SKM-1 treated with dmso at 0.1 percent for 144 hours (cell line): ENCODE results near the gene ST3GAL4.
"Not testable (repeated sequence)": the region's sequence is repeated elsewhere in the genome, so short reads cannot be mapped to it uniquely, and the experiment has no call there.

Experiments
- DNase-seq: peaks from one replicate; lab custom pipeline; 2025; ENCODE audit not compliant: unreplicated experiment; lab: John Stamatoyannopoulos, UW

ST3GAL4 gene, protein sequence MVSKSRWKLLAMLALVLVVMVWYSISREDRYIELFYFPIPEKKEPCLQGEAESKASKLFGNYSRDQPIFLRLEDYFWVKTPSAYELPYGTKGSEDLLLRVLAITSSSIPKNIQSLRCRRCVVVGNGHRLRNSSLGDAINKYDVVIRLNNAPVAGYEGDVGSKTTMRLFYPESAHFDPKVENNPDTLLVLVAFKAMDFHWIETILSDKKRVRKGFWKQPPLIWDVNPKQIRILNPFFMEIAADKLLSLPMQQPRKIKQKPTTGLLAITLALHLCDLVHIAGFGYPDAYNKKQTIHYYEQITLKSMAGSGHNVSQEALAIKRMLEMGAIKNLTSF

DNA sequence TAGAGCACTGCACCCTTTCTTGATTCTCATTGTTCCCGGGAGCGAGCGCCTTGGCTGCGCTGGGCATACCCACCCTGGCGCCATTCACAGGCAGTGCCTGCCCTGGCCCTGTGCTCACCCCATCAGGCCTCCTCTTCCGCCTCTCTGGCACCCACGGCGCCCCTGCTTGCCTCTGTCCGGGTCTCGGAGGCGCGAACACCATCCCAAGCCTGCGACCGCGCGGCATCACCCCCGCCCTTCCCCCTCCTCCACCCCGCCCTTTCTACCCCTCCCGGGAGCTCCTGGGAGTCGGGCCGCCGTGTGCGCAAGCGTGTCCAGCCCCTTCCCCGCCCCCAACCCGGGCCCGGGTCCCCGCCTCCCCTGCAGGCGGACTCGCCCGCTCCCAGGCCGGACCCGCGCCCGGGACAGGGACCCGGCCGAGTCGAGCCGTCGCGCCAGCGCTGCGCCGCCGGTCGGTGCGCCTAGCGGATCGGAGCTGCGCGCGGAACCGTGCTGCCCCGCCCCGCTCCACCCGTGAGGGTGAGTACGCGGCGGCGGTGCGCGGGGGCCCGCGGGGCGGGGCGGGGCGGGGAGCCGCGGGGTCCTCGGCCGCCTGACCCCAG, at the start of gene ST3GAL4:
TSS of gene ST3GAL4 (plus strand) at position 363 of the 602 bp plus-strand sequence. CDS start 50,470 bp downstream, outside the sequence.
- DNase-seq = peak; percentile 63

DNA sequence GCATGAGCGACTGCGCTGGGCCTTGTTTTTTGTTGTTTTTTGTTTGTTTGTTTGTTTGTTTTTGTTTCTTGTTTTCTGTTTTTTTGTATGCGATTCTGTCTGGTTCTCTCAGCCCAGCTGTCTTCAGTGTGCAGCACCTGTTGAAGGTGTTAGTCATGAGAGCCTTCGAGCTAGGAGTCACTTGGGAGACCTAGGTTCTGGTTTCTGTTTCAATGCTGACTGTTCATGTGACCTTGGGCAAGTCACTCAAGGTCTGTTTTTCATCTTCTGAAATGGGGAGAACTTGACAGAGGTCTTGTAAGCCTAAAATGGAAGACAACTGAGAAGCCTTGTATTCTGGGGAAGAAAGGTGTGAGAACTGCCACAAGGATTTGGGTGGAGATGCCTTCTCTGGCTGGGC, 49.8 kb upstream of the ST3GAL4 start:
- DNase-seq = no peak

DNA sequence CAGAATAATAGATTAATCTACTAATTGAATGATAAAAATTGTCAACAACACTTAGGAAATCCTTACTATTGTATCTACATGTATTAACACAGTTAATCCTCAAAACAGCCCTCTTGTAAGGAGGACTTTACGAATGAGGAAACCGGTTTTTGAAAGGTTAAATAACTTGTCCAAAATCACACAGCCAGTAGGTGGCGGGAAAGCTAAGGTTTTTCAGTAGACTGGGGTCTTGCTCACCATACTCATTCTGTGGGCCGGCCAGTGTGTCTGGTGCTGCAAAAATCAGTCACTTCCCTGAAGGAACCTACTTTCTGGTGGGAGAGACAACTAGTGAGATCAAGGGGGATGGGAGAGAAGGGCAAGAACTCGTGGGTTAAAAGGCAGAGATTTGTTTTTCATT, 47.8 kb upstream of the ST3GAL4 start:
- peak; percentile 18 for DNase-seq

DNA sequence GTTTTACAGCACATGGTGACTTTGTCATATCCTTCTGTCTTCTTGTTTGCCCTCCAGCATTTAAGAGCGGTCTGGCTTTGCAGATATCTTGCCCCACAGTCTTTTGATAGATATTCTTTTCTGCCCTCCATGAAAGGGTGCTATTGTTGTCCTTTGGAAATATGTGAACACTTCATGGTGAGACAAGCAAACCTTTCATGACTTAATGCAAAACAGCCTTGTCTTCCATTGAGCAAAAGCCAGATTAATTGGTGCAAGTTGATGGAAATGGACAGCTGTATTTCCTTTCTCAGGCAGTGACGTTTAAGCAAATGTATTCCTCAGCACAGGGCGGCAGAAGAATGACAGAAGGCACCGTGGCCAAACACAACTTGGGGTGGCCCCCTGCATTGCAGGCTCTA, 47.2 kb upstream of the ST3GAL4 start:
- no peak for DNase-seq

DNA sequence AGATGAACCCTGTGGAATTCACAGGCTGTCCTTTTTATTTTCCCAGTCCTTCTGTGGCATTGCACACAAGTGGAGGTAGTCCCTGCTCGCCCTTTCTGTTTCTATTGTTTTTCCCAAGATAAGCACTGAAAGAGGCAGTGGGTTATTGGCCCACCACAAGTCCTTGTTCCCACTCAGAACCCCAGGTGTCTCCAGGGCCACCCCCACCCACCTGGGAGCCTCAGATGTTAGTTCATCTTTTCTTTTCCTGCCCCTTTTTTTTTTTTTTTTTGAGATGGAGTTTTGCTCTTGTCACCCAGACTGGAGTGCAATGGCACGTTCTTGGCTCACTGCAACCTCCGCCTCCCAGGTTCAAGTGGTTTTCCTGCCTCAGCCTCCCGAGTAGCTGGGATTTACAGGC, 46.7 kb upstream of the ST3GAL4 start:
- not testable (repeated sequence) for DNase-seq

DNA sequence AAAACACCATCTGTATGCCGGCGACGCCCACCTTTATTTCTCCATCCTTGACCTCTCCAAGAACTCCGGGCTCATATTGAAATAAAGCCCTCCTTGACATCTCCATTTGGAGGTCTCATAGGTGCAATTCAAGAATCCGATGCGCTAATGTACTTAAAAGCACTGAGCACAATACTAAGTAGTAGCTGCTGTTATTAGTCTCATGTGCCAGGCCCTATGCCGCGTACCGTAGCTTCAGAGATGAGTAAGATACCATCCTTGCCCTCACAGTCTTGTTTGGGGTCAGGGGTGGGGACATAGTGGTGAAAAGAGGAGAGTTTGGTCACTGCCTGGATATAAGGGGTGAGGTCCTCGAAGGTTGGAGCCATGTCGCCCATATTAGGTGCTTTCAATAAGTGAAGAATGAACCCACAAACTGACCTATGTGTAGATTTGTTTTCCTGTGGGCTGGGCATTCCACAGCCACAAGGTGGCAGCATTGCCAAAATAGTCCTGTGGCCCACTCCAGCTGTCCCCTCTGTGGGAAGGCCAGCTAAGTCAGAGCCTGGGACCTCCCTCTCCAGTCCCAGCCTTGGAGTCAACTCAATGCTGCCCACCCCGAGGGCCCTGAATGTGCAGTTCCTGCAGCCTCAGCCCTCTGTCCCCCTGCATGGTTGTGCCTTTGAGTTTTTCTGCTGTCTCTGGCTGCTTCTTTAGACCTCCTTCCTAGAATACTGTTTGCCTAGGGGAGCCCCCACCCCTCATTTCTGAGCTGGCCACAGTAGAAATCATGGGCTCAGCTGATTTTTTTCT, 45.1 kb upstream of the ST3GAL4 start:
- DNase-seq = peak; percentile 32

DNA sequence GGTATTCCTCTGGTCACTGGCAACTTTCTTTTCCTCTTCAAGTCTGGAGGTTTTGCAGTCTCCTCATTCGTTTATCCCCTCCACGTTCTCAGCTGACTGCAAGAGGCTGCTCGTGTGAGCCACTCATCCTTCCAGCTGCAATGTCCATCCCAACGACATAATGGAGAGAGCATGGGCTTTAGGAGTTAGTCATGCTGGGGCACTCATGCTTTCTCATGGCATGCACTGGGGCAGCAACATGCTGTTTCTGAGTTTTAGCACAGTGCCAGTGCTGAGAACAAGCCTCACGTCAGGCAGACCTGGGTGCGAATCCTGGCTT, 44.5 kb upstream of the ST3GAL4 start:
- DNase-seq = no peak

DNA sequence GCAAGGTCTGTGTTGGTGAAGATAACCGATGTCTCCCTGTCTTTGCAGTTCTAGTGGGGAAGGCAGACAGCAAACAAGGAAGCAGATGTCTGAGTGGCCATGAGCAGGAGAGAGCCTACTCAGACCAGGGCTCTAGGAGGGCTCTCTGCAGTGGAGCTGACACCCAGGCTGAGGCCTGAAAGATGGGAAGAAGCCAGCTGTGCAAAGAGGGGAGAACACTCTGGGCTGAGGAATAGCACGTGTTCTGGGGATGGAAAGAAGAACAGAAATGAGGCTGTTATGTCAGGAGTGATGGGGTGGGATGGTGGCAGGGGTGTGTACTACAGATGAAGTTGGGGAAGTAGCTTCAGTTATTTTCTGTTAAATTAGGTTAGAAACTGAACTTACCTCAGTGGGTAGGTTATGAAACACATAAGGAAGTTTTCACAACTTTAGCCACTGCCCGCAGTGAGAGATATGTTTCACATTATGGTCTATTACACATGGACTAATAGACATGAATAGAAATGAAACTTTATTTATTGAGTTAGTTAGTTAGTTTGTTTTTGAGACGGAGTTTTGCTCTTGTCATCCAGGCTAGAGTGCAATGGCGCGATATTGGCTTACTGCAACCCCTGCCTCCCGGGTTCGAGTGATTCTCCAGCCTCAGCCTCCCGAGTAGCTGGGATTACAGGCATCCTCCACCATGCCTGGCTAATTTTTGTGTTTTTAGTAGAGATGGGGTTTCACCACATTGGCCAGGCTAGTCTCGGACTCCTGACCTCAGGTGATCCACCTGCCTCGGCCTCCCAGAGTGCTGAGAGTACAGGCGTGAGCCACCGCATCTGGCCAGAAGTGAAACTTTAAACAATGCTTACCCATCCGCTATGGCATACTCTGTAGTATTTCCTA, 43.8 kb upstream of the ST3GAL4 start:
- peak; percentile 97 for DNase-seq

DNA sequence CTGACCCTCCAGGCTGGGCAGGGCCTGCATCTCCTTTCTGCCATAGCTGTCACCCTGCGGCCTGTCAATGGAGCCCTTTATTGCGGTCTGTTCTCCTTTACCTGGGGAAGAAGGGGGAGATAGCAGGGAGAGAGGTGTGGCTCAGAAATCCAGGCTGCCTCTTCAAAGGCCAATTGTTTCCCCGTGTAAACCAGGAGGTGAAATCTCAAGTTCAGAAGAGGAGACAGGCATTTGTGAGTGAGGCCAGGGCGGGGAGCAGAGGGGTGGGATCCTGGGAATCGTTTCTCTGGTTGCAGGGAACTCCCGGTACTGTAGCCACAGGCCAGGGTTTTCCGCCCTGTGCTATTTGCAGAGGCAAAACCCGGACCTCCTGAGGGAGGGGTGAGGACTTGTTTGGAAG, 42.5 kb upstream of the ST3GAL4 start:
- DNase-seq = no peak

DNA sequence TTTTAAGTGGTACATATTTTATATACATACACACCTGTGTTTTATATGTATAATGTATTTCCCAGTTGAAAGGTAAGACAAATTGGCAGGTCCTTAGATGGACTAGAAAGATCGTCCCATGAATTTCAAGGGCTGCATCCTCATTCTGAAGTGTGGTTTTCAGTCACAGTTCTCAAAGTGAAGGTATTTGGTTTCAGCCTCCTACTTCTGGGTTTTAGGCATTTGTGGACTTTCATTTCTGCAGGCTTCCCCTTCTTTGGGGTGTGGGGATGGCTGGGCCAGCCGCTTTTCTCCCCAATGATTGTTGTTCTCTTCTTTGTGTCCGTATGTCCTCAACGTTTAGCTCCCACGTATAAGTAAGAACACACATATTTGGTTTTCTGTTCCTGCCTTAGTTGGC, 41.7 kb upstream of the ST3GAL4 start:
- no peak for DNase-seq

DNA sequence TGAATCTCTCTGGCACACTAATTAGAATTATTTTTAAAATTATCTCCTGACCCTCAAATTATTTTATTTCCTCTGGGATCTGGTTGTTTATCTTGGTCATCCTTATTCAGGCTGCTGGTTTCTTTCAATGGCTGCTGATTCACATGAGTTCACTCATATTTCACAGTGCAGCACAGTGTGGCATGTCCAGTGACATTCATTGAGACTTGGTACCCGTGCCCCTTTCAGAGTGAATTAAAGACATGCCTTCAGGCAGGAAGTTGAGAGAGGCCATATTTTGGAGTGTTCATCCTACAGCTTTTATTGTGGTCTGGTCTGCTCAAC, 38.1 kb upstream of the ST3GAL4 start:
- no peak for DNase-seq

DNA sequence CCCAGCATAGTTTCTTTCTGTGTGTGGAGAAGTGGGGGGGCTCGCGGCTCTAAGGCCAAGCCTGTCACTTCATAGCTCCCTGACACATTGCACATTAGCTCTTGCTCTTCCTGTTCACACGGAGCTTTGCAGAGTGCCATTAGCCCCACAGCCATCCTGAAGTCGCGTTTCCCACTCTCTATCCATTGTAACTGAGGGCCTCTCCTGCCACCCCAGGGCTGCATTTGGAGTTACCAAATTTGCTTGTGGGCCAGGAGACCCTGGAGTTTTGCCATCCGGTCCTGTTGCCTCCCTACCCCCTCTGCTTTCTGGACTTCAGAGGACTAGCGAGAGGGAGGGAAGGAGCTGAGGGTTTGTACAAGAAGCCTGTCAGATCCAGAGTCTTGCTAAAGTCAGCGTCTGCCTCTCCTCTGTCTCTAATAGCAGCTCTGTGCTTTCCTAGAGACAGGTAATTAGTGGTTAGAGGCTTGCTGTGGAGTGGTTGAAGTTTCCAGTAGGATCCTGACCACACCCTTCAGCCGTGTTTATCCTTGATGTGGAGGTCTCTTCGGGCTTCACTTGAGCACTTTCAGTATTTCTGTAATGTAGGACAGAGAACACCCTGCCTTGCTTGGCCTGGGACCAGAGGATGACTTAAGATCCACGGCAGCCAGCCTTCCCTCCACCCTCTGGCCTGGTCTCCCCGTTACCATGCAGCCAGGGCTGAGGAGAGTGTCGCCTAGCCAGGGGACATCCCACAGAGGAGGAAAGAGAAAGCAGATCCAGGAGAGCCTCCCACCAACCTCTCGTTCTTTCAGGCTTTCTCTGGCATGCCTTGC, 37.5 kb upstream of the ST3GAL4 start:
- DNase-seq = peak; percentile 63

DNA sequence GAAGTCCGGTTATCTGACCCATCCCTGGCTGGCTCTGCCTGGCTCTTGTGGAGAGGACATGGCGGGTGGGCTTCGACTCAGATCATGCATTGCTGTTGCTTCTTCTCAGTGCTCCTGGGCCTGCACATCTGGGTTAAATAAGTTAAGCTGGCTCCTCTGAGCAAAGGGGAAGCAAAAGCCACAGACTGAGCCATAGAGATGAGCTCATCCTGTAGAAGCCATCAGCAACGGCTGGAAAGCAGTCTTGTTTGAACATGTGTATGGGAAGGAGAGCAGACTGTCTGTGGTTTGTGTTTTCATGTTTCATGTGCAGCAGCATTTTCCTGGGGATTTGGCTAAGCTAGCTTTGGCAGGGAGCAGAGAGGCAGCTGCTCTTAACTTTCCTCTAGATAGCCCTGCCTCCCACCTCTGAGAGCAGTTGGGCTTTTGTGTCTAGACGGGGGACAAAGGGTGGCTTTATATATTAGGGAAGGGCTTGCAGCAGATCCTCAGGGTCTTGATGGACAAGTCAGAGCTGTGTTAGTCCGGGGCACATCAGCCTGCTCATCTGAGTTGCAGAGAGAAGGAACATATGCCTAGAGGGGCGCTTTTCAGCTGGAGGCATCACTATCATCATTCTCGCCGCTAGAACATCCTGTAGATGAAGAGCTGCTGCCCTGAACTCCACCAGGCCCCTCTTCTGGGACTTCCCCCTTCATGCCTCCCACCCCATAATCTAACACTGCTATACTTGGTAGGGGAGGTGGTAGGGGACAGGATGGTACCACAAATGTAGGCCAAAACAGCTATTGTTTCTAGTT, 36.7 kb upstream of the ST3GAL4 start:
- DNase-seq = peak; percentile 96

DNA sequence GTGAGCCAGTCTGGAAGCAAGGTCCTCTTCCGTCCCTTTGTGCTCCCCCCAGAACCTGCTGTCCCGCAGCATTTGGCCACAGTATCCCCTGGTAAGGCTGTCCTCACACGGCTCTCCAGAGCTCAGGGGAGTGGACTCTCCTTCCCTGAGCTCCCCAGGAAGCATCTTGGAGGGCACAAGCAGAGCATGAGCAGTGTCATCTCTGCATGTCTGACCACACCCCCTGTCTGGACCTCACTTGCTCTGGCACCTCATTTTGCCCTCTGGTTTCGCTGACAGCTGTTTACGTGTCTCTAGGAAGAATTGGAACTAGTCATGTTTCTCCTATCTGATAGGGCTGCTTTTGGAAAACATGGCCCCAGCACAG, 36.1 kb upstream of the ST3GAL4 start:
- no peak for DNase-seq

DNA sequence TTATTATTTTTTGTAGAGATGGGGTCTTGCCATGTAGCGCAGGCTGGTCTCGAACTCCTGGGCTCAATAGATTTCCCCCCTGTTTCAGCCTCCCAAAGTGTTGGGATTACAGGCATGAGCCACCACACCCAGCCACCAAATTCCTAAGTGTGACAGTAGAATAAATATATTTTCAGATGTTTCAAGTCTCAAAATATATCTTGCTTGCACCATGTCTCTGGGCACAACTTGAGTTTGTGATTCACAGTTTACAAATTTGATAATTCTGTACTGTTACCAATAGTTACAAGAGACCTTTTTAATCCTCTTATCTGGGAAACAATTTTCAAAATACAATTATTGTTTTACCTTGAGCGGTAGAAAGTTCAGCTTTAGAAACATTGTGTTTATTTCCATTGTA, 32.5 kb upstream of the ST3GAL4 start:
- no peak for DNase-seq

DNA sequence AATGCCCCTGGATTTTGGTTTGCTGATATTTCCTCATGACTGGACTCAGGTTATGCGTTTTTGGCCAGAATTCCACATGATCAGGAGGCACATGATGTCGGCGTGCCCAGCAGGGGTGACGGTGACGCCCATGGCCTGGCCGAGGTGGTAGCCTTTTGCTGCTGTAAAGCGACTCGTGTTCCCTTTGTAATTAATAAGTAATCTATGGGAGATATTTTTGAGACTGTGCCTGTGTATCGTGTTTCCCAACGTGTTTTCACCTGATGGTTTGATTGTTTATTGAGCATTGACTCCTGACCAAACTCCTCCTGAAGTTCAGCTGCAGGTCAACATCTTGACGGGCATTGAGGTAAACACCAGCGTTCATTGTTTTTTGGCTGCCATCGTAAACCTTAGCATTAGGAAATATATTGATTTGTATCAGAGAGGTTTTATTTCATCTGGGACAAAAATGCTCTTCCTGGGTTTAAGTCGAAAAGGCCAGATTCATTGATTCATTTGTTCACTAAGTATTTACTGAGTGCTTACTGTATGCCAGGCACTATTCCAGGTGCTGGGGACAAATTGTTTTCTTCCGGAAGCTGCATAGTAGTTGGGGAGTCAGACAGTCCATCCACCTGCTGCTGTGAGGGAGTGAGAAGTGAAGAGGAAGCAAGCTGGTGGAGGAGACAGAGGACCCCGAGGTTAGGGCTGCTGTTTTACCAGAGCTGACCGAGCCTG, 28.0 kb upstream of the ST3GAL4 start:
- no peak for DNase-seq

DNA sequence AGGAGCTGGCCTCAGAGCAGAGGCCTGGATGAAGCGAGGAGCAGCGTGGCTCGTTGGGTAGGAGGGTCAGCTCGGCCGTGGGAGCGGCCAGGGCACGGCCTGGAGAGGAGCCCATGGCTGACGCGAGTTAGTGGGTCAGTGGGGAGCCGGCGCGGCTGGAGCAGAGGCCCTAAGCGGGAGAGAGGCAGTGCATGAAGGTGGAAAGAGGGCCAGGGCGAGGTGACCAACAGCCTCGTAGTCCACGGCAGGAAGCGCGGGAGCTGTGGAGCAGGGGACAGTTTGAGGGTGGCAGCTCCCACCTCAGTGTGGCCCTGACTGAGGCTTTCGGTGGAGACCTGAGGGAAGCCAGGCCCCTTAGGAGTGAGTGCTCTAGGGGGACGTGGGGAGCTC, 27.5 kb upstream of the ST3GAL4 start:
- DNase-seq = no peak

DNA sequence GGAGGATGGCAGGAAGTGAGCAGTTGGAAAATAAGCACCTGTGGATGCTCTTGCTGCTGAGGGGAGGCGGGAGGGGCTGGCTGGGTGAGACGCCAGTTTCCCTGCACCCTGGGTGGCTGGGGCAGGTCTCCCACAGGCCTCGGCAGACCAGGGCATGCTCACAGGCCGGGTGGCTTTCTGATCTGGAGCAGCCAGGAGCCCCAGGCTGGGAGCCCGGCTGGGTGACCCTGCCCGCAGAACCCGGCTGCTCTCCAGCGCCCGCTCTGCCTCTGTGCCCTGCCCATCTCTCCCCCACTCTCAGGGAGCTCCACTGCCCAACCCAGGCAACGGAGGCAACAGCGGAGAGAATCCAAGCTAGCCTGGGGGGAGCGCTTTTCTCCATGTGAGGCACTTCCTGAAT, 27.0 kb upstream of the ST3GAL4 start:
- DNase-seq = no peak

DNA sequence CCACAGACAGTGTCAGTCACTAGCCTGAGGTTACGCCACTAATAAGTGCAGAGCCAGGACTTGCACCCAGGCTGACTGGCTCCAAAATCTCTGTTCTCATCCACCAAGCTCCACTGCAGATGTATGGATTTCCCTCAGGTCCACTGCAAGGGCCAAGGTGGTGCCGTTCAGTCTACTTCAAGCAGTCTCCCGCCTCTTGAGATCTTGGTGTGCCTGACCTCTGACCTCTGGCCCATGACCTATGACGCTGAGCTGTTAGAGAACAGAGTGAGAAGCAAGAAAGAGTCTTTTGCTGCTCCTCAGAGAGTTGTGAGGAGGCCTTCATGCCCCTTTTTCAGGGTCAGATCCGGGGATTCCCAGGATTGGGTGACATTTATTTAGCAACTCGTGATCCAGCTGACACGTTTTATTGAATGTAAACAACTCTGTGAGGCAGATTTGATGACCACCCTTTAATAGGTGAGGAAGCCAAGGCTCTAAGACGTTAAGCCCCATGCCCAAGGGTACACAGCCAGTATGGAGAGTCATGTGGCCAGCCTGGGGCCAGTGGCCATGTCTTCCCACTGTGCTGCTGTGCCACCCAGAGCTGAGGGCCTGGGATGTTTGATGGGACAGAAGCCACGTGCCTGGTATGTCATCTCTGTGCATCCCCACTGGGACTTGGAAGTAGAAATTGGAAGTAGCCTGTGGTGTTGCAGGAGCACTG, 26.4 kb upstream of the ST3GAL4 start:
- DNase-seq = no peak
